Adrenal gland (tissue), 12 donors: ENCODE measurements around the gene ITGB6. TPM values are rescaled to one million over a fixed set of nuclear protein-coding genes. Genes with fewer than 3 reads are reported as not detected.
A peak's percentile ranks its signal among the peaks of the same experiment; 100 is the strongest.

ENCODE experiments used
- DNase-seq, 7 donors: peaks; one replicate each; pipeline ENCODE4 v3.0.0-alpha.2; 2019 to 2020
- H3K27ac ChIP-seq, 5 donors: fragments of 200-600 bp; sonication (generic) in 4 of 5; 1 replicate in 3 of 5; 2 replicates in 2 of 5; pipeline versions ENCODE4 v1.5.1 to v1.8.0; 2016 to 2020; ENCODE audit warnings: mild to moderate bottlenecking in 1 of 5
- H3K27me3 ChIP-seq: fragments of 200-600 bp; 2 replicates; pipeline ENCODE4 v1.8.0; 2021
- H3K36me3 ChIP-seq, 2 donors: fragments of 200-600 bp; replicated peaks in 1 of 2; 1 replicate in 1 of 2; 2 replicates in 1 of 2; pipeline versions ENCODE4 v1.5.1 to v1.8.0; 2018 to 2022
- H3K4me1 ChIP-seq, 2 donors: fragments of 200-600 bp; replicated peaks in 1 of 2; 1 replicate in 1 of 2; 2 replicates in 1 of 2; pipeline versions ENCODE4 v1.5.1 to v1.8.0; 2018 to 2021
- H3K4me3 ChIP-seq, 4 donors: fragments of 200-600 bp; sonication (generic) in 3 of 4; one replicate each; pipeline ENCODE4 v1.5.1; 2016 to 2018
- H3K9me3 ChIP-seq, 3 donors: fragments of 200-600 bp; sonication (generic) in 1 of 3; replicated peaks in 1 of 3; 1 replicate in 2 of 3; 2 replicates in 1 of 3; pipeline versions ENCODE4 v1.5.1 to v1.8.0; 2016 to 2021
- CTCF ChIP-seq, 6 experiments: fragments of 450-650 bp in 4 of 6; fragments of 200-600 bp in 2 of 6; sonication (generic) in 1 of 6; IDR thresholded peaks; 1 replicate in 5 of 6; 2 replicates in 1 of 6; pipeline versions ENCODE4 v1.5.1 to v1.8.0; 2016 to 2021; ENCODE audit warnings: antibody characterized with exemption in 6 of 6, mild to moderate bottlenecking in 2 of 6, moderate library complexity in 1 of 6
- POLR2A ChIP-seq, 2 donors: fragments of 450-650 bp; IDR thresholded peaks; one replicate each; pipeline ENCODE4 v1.6.1; 2017; ENCODE audit warnings: antibody characterized with exemption in 2 of 2, mild to moderate bottlenecking in 2 of 2, moderate library complexity in 1 of 2
- WGBS, 4 donors: extraction: QIAGEN DNeasy Blood & Tissue Kit in 2 of 4; methylation state at CpG; one replicate each; pipeline versions ENCODE4 v1.1.5 to v1.1.7; 2013 to 2017; 5-methylcytosine and 5-hydroxymethylcytosine counted together
- intact Hi-C, 2 donors: fragments of 100-400 bp; cut with DNase I; formaldehyde crosslinking; loops; one replicate each; pipeline versions ENCODE4 v1.14.1 to v1.15.0; 2022 to 2023
- polyA plus RNA-seq, 3 donors: library from polyadenylated mRNA; stranded (reverse); fragments of 200-250 nt in 2 of 3; fragments of 350-450 nt in 1 of 3; fragmentation: Illumina TruSeq in 1 of 3; extraction: RNeasy Lipid Tissue Mini Kit (QIAGEN cat#74804) in 1 of 3; gene quantifications; one replicate each; pipeline ENCODE4 v1.2.3, GENCODE V29; 2013 to 2014
- total RNA-seq, 9 donors: library from RNA; depleted of rRNA in 4 of 9; stranded (reverse); fragments of >200 nt in 4 of 9; fragments of 120-200 nt in 1 of 9; fragmentation: NEBNext Ultra II Directional in 1 of 9; extraction: Animal tissue kit (Norgen Biotek cat#: 25700) in 1 of 9; gene quantifications; one replicate each; pipeline versions ENCODE4 v1.1.0 to v1.2.4, GENCODE V29; 2013 to 2023
- donor health status: healthy with polysubstance abuse.
- donor health status: Bipolar disorder and iron deficiency.
- donor health status: DM: yes; HTN: yes; CAD: no.
- donor health status: DM: no; HTN: no; CAD: no.
- donor health status: DM: no; HTN: no; CAD: no.
- donor health status: DM: yes; HTN: yes; CAD: no.

ITGB6 gene
- total and polyA plus RNA-seq, 12 donors, result 0.08 to 0.53 (median 0.18) TPM; not detected in 9

DNA sequence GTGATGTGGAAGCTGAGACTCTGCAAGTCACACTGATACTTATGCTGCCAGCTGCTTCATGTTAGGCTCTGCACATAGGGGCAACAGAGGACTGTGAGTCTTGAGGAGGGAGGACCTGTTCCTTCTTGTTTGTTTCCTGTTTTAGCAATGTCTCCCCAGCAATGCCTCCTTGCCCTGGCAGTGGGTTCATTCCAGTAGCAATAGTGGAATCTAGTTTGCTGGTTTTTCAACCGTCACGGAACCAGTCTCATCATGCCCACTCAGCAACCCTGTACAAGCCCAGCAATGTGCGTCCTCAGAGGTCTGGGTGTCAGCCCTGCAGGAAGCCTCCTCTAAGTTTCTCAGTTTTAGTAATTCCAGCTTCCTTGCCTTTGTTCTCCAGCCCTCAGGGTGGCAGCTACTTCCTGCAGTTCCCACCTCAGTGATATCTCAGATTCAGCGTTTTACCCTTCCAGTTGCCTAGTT is 20.5 kb upstream of the ITGB6 start:
- H3K4me3 ChIP-seq, result no peak overlapping the region
- intact Hi-C loops, result no loop called here

DNA sequence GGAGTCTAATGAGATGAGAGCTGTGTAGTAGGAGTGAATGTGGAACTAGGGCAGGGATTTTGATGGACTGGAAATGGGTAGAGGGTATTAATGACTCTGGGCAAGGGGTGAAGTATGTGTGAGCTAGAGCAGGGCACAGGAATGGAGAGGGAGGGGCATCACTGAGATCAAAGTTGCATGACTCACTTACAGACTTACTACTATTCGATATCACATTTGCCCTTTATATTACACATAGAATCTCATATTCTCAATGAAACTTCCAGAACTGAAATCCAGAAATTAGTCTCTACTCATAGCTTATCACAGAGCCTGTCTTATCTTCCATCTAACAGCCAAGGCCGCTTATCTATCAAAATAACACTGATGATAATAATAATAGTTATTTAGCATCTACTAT is 20.0 kb upstream of the ITGB6 start:
- no peaks in the 10 kb centered on the region for H3K36me3 ChIP-seq
- TF ChIP-seq POLR2A (IDR thresholded peaks at IDR 0.05) (no peak), CTCF (IDR thresholded peaks at IDR 0.05) (no peak)
- no peaks in the 10 kb centered on the region for H3K9me3 ChIP-seq
- H3K4me3 ChIP-seq, result no peak overlapping the region
- intact Hi-C loops, result no loop called here
- peaks cover 0 to 13% of the 10 kb centered on the region in 2 donors for H3K4me1 ChIP-seq
- no peak for DNase-seq
- WGBS, 4 donors, result 59 to 61% (median 59%) methylated on average over 2 of the region's 2 CpGs
- no peak overlapping the region for H3K27ac ChIP-seq
- H3K27me3 ChIP-seq, result peaks cover 6% of the 10 kb centered on the region

More for the DNA sequence above, 20.5 kb upstream of the ITGB6 start:
- H3K27ac ChIP-seq, result peak overlapping the region in 1 of 5 donors; percentile 86
- H3K36me3 ChIP-seq, result no peaks in the 10 kb centered on the region
- peaks cover 0 to 13% of the 10 kb centered on the region in 2 donors for H3K4me1 ChIP-seq
- WGBS, 4 donors, result 69 to 82% (median 80%) methylated on average over 4 of the region's 4 CpGs
- DNase-seq, result no peak
- TF ChIP-seq CTCF (IDR thresholded peaks at IDR 0.05) (no peak), POLR2A (IDR thresholded peaks at IDR 0.05) (no peak)
- H3K9me3 ChIP-seq, result no peaks in the 10 kb centered on the region
- peaks cover 4% of the 10 kb centered on the region for H3K27me3 ChIP-seq

DNA sequence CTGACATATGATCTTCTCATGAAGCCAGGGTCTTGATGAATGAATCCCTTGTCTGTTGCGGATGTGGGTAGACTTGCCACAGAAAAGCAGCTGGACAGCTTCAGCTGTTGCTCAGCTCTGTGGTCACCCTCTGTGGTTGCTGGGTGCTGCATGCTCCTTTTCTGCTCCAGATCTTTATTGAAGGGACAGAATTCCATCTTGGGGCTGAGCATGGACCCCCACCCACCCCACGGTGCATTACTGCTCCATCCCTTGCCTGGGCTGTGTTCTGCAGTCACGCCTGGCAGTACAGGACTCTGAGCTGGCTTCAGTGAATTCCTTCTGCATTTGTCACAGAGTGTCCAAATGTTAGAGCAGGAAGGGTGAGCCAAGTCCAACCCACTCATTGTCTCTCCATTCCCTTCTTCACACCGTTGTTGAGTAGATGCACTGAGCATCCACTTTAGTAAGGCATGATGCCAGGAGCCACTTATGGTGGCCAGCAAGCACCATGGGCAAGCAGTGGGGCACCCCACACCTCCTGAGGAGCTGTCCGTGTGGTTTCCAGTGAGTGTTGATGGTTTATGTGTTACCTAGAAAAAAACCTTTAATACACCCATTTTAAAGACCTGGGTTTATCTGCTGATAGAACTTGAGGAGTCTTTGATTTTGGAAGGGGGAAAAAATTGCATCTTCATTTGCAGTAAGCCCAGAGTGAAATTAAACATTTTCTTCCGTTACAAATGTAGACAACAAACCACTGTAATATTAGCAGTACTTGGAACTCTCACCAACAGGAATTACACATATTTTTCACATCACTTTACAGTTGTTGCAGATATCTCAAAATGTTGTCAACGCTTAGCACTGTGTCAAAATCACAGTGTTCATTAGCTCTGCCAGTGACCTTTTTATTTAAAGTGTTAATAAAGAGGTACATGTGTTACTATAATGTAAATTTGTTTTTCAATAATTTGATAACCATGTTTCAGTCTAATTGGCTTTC is 14.7 kb upstream of the ITGB6 start:
- Histone ChIP-seq H3K4me3 (no peak overlapping the region), H3K9me3 (no peaks in the 10 kb centered on the region), H3K36me3 (no peaks in the 10 kb centered on the region), H3K4me1 (no peaks in the 10 kb centered on the region), H3K27me3 (peaks cover 6% of the 10 kb centered on the region), H3K27ac (no peak overlapping the region)
- DNase-seq, result peak in 4 of 7 donors; percentile 23 to 47 (median 32)
- intact Hi-C loops, result loop anchor here in 1 of 2 donors (5.0 kb wide), 1 partner anchor 102 kb away; no protein-coding TSS in a partner anchor
- 58 to 66% (median 63%) methylated on average over 7 of the region's 7 CpGs for WGBS, 4 donors
- no peak for TF ChIP-seq POLR2A (IDR thresholded peaks at IDR 0.05)
- TF ChIP-seq CTCF (IDR thresholded peaks at IDR 0.05), result no peak

GRCh38 chr2:160213511-160213910 is 13.4 kb upstream of the ITGB6 start:
- no peaks in the 10 kb centered on the region for H3K36me3 ChIP-seq
- no peak overlapping the region for H3K27ac ChIP-seq
- H3K4me1 ChIP-seq, result peaks cover 0 to 2% of the 10 kb centered on the region in 2 donors
- intact Hi-C loops, result loop anchor here in 1 of 2 donors (5.0 kb wide), 1 partner anchor 101 kb away; no protein-coding TSS in a partner anchor
- H3K4me3 ChIP-seq, result no peak overlapping the region
- no peak for DNase-seq
- WGBS, 4 donors, result 67 to 78% (median 75%) methylated on average over 10 of the region's 10 CpGs
- no peaks in the 10 kb centered on the region for H3K9me3 ChIP-seq
- peaks cover 6% of the 10 kb centered on the region for H3K27me3 ChIP-seq
- no peak for TF ChIP-seq POLR2A (IDR thresholded peaks at IDR 0.05)
- no peak for TF ChIP-seq CTCF (IDR thresholded peaks at IDR 0.05)
